Measurements from ENCODE around the gene CDC42EP4.

GRCh38 chr17:73240561-73240960 is 71.2 kb downstream of the CDC42EP4 start:
- TF ChIP-seq CTCF (IDR thresholded peaks at IDR 0.05; ENCODE audit: borderline replicate concordance, extremely low read depth, low read length, poor library complexity, severe bottlenecking) = no peak
- no peak for TF ChIP-seq EZH2 (IDR thresholded peaks at IDR 0.05; ENCODE audit: borderline replicate concordance, low read depth, low read length, severe bottlenecking)

All from DND-41 (cell line).